Mesothelial cell of epicardium (in vitro differentiated cells): ENCODE results near the gene VSTM4. TPM values are rescaled to one million over a fixed set of nuclear protein-coding genes. Genes with fewer than 3 reads are reported as not detected.

ENCODE experiments used
- DNase-seq, 2 experiments: peaks; one replicate each; pipeline ENCODE4 v3.0.0; 2021; ENCODE audit warnings: low spot score in 2 of 2; ENCODE audit not compliant: unreplicated experiment in 2 of 2
- H3K27ac Mint-ChIP-seq: 2 replicates; pipeline ENCODE4 v1.8.0; 2021; ENCODE audit warnings: mixed read lengths
- H3K27me3 Mint-ChIP-seq: 2 replicates; pipeline ENCODE4 v1.8.0; 2021; ENCODE audit warnings: low read depth, mixed read lengths
- H3K36me3 Mint-ChIP-seq: 2 replicates; pipeline ENCODE4 v1.8.0; 2021; ENCODE audit warnings: mixed read lengths
- H3K4me1 Mint-ChIP-seq: 2 replicates; pipeline ENCODE4 v1.8.0; 2021; ENCODE audit warnings: mixed read lengths
- H3K4me3 Mint-ChIP-seq: 2 replicates; pipeline ENCODE4 v1.8.0; 2021; ENCODE audit warnings: mild to moderate bottlenecking, moderate library complexity, mixed read lengths
- H3K9me3 Mint-ChIP-seq: 2 replicates; pipeline ENCODE4 v1.8.0; 2021; ENCODE audit warnings: mixed read lengths
- CTCF ChIP-seq: fragments of 200-600 bp; sonication (generic); IDR thresholded peaks from one replicate; pipeline ENCODE4 v1.5.0; 2021; ENCODE audit warnings: antibody characterized with exemption; ENCODE audit not compliant: unreplicated experiment
- total RNA-seq: library from RNA; stranded (reverse); gene quantifications from 3 replicates; pipeline ENCODE4 v1.2.1, GENCODE V29; 2021

VSTM4 gene
- total RNA-seq, 1 donor from 2014 or later, result 3.5 TPM

- TF ChIP-seq CTCF, result no peak
- Mint-ChIP-seq H3K4me1 (no peaks in the 10 kb centered on the region), H3K27ac (no peak overlapping the region), H3K27me3 (peaks cover 58% of the 10 kb centered on the region), H3K9me3 (peaks cover 12% of the 10 kb centered on the region), H3K36me3 (no peaks in the 10 kb centered on the region), H3K4me3 (no peak overlapping the region)
- no peak for DNase-seq
Measured at GRCh38 chr10:49151025-49151445, 35.7 kb upstream of the VSTM4 start.

GRCh38 chr10:49150426-49150825 is 35.1 kb upstream of the VSTM4 start:
- Mint-ChIP-seq H3K27me3 (peaks cover 57% of the 10 kb centered on the region), H3K27ac (no peak overlapping the region), H3K36me3 (no peaks in the 10 kb centered on the region), H3K4me3 (no peak overlapping the region), H3K9me3 (peaks cover 12% of the 10 kb centered on the region), H3K4me1 (no peaks in the 10 kb centered on the region)
- no peak for TF ChIP-seq CTCF
- no peak for DNase-seq

- H3K27me3 Mint-ChIP-seq, result peaks cover 51% of the 10 kb centered on the region
- H3K4me3 Mint-ChIP-seq, result no peak overlapping the region
- TF ChIP-seq CTCF, result no peak
- no peak overlapping the region for H3K27ac Mint-ChIP-seq
- no peaks in the 10 kb centered on the region for H3K4me1 Mint-ChIP-seq
- H3K9me3 Mint-ChIP-seq, result peaks cover 12% of the 10 kb centered on the region
- DNase-seq, result no peak
- no peaks in the 10 kb centered on the region for H3K36me3 Mint-ChIP-seq
Measured at GRCh38 chr10:49149881-49150280, 34.6 kb upstream of the VSTM4 start.

GRCh38 chr10:49144058-49144720 is 28.9 kb upstream of the VSTM4 start:
- no peaks in the 10 kb centered on the region for H3K4me1 Mint-ChIP-seq

GRCh38 chr10:49143249-49143648 is 27.9 kb upstream of the VSTM4 start:
- H3K27me3 Mint-ChIP-seq, result peaks cover 11% of the 10 kb centered on the region
- no peak for DNase-seq
- H3K36me3 Mint-ChIP-seq, result no peaks in the 10 kb centered on the region
- no peak overlapping the region for H3K27ac Mint-ChIP-seq
- no peak overlapping the region for H3K4me3 Mint-ChIP-seq
- H3K9me3 Mint-ChIP-seq, result peaks cover 9% of the 10 kb centered on the region
- H3K4me1 Mint-ChIP-seq, result no peaks in the 10 kb centered on the region
- no peak for TF ChIP-seq CTCF

More at GRCh38 chr10:49144058-49144720, 28.9 kb upstream of the VSTM4 start:
- no peaks in the 10 kb centered on the region for H3K36me3 Mint-ChIP-seq
- no peak for TF ChIP-seq CTCF
- no peak overlapping the region for H3K27ac Mint-ChIP-seq
- peaks cover 12% of the 10 kb centered on the region for H3K9me3 Mint-ChIP-seq
- no peak for DNase-seq
- no peak overlapping the region for H3K4me3 Mint-ChIP-seq
- H3K27me3 Mint-ChIP-seq, result peaks cover 14% of the 10 kb centered on the region
